Measurements from ENCODE around the gene CHMP6.

CHMP6 gene

DNA sequence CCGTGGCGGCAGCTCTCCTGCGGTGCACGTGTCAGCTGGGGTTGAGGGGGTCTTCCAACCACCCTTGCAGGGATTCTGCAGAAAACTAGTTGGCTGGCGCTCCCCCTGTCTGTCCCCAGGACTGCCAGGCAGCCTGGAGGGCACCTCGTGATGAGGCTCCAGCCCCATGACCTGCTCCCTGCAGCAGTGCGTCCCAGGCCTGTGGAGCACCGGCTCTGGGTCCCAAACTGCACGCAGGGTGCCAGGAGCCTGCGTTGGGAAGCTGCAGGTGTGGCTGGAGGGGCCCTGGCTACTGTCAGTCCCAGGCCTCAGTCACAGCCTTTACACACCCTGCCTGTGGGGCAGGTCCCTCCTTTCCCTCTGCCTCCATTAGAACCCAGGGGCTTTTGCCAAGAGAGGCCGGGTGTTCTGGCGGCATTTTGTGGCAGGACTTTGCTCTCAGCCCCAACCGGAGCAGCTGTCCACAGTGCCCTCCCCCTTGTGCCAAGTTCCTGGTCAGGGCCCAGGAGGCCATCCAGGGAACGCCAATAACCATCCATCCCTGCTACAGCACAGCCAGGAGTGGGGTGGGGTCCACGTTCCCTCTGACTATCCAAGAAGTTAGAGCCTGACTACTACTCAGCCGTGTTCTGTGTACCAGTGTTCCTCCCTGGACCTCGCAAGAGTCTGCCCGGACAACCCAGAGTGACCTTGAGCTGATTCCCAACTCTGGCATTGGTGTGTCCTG is 9.2 kb downstream of the CHMP6 start:
- no peak overlapping the region for H3K9ac ChIP-seq (ENCODE audit: low read length in 5 of 5)
- no peak overlapping the region for H3K27ac ChIP-seq (ENCODE audit: low read depth, low read length)

DNA sequence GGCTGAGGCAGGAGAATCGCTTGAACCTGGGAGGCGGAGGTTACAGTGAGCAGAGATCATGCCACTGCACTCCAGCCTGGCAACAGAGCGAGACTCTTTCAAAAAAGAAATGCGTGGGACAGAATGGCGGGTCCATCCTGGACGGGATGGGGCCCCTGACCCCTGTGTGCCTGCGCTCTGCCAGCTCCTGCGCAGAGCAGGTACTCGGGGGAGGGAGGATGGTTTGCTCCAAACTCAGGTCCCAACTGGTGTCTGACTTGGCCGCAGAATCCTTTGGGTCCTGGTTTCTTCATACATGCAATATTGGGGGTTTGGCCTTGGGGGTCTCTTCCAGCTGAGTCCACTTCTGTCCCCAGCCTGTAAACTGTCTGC is 10.4 kb downstream of the CHMP6 start:
- H3K27ac ChIP-seq (ENCODE audit: low read depth, low read length), result no peak overlapping the region
- no peaks in the 10 kb centered on the region for H3K9me3 ChIP-seq (ENCODE audit: control insufficient read depth in 5 of 5, low read length in 5 of 5)
- H3K4me1 ChIP-seq (ENCODE audit: control insufficient read depth in 5 of 5, insufficient read depth in 5 of 5, low read length in 5 of 5), result peaks cover 2 to 27% (median 17%) of the 10 kb centered on the region in 5 donors
- peaks cover 5 to 25% (median 9%) of the 10 kb centered on the region in 5 donors for H3K27me3 ChIP-seq (ENCODE audit: control insufficient read depth in 5 of 5, insufficient read depth in 4 of 5, low read length in 5 of 5)
- H3K36me3 ChIP-seq (ENCODE audit: control insufficient read depth in 5 of 5, insufficient read depth in 5 of 5, low read length in 5 of 5), result peaks cover 0 to 35% (median 33%) of the 10 kb centered on the region in 5 donors
- no peak overlapping the region for H3K4me3 ChIP-seq (ENCODE audit: low read depth in 1 of 5, low read length in 5 of 5)
- no peak overlapping the region for H3K9ac ChIP-seq (ENCODE audit: low read length in 5 of 5)

More for the DNA sequence above, 9.2 kb downstream of the CHMP6 start:
- Histone ChIP-seq H3K27me3 (ENCODE audit: control insufficient read depth in 5 of 5, insufficient read depth in 4 of 5, low read length in 5 of 5) (peaks cover 5 to 25% (median 9%) of the 10 kb centered on the region in 5 donors), H3K4me3 (ENCODE audit: low read depth in 1 of 5, low read length in 5 of 5) (no peak overlapping the region), H3K4me1 (ENCODE audit: control insufficient read depth in 5 of 5, insufficient read depth in 5 of 5, low read length in 5 of 5) (peaks cover 2 to 27% (median 17%) of the 10 kb centered on the region in 5 donors), H3K36me3 (ENCODE audit: control insufficient read depth in 5 of 5, insufficient read depth in 5 of 5, low read length in 5 of 5) (peaks cover 0 to 46% (median 44%) of the 10 kb centered on the region in 5 donors), H3K9me3 (ENCODE audit: control insufficient read depth in 5 of 5, low read length in 5 of 5) (no peaks in the 10 kb centered on the region)

DNA sequence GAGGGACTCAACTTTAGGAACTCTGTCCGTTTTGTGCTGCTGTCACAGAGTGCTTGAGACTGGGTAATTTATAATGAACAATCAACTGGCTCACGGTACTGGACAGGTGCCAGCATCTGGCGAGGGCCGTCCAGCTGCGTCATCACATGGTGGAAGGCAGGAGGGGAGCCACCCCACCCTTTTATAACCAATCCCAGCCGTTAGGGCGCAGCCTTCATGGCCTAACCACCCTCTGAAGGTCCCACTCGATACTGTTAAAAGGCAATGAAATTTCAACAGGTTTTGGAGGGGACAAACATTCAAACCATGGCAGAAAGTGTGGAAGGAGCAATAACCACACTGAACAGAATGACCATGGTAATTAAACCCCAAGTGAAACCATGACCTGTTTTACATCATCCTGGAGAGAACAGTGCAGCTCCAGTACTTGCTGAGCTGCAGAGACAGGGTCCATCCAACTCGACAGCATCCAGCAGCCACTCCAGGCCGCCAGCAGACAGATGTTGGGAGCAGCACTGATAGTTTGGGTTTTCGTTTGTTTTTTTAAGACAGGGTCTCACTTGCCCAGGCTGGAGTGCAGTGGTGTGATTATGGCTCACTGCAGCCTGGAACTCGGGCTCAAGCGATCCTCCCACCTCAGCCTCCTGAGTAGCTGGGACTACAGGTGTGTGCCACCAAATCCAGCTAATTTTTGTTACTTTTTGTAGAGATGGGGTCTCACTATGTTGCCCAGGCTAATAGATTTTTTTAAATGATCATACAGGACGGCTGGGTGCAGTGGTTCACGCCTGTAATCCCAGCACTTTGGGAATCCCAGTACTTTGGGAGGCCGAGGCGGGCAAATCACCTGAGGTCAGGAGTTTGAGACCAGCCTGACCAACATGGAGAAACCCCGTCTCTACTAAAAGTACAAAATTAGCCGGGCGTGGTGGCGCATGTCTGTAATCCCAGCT is 11.0 kb downstream of the CHMP6 start:
- Histone ChIP-seq H3K36me3 (ENCODE audit: control insufficient read depth in 5 of 5, insufficient read depth in 5 of 5, low read length in 5 of 5) (peaks cover 0 to 29% (median 26%) of the 10 kb centered on the region in 5 donors), H3K9ac (ENCODE audit: low read length in 5 of 5) (no peak overlapping the region), H3K27ac (ENCODE audit: low read depth, low read length) (no peak overlapping the region), H3K4me1 (ENCODE audit: control insufficient read depth in 5 of 5, insufficient read depth in 5 of 5, low read length in 5 of 5) (peaks cover 2 to 27% (median 17%) of the 10 kb centered on the region in 5 donors), H3K27me3 (ENCODE audit: control insufficient read depth in 5 of 5, insufficient read depth in 4 of 5, low read length in 5 of 5) (peaks cover 5 to 25% (median 9%) of the 10 kb centered on the region in 5 donors), H3K4me3 (ENCODE audit: low read depth in 1 of 5, low read length in 5 of 5) (no peak overlapping the region), H3K9me3 (ENCODE audit: control insufficient read depth in 5 of 5, low read length in 5 of 5) (no peaks in the 10 kb centered on the region)

DNA sequence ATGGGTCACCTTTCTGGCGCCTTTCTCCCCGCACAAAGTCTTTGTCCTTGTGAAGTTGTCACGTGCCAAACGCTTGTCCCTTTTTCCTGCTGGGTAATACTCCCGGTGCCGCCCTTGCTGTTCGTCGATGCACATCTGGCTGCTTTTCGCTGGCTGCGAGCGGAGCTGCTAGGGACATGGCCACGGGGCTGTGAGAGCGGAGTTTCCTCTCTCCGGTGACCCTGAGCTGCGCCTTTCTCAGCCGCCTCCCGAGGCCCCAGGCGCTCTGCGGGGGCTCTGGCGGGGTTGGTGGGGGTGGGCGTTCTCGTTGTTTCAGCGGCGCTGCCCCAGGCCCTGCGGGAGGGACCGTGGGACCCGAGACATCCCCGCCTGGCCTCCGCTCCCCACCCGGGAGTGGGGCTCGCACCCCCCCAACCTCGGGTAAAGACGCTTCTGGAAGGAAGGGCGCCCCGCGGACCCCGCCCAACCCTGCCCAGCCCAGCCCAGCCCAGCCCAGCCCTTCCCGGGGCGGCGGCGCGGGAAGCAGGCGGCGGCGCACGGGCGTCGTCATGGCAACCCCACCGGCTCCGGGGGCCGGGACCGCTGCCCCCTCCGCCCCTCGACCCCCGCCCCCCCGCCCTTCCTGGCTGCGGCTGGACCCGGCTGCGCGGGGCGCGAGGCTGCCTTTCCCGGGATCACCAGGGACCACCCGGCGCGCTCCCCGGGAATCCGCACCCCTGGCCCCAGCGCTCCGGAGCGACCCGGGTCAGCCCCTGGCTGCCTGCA is 12.3 kb downstream of the CHMP6 start:
- no peaks in the 10 kb centered on the region for H3K9me3 ChIP-seq (ENCODE audit: control insufficient read depth in 5 of 5, low read length in 5 of 5)
- H3K9ac ChIP-seq (ENCODE audit: low read length in 5 of 5), result no peak overlapping the region
- H3K4me1 ChIP-seq (ENCODE audit: control insufficient read depth in 5 of 5, insufficient read depth in 5 of 5, low read length in 5 of 5), result peaks cover 2 to 27% (median 17%) of the 10 kb centered on the region in 5 donors
- H3K36me3 ChIP-seq (ENCODE audit: control insufficient read depth in 5 of 5, insufficient read depth in 5 of 5, low read length in 5 of 5), result peaks cover 0 to 17% (median 14%) of the 10 kb centered on the region in 5 donors
- H3K4me3 ChIP-seq (ENCODE audit: low read depth in 1 of 5, low read length in 5 of 5), result no peak overlapping the region
- peaks cover 5 to 25% (median 9%) of the 10 kb centered on the region in 5 donors for H3K27me3 ChIP-seq (ENCODE audit: control insufficient read depth in 5 of 5, insufficient read depth in 4 of 5, low read length in 5 of 5)
- H3K27ac ChIP-seq (ENCODE audit: low read depth, low read length), result no peak overlapping the region

DNA sequence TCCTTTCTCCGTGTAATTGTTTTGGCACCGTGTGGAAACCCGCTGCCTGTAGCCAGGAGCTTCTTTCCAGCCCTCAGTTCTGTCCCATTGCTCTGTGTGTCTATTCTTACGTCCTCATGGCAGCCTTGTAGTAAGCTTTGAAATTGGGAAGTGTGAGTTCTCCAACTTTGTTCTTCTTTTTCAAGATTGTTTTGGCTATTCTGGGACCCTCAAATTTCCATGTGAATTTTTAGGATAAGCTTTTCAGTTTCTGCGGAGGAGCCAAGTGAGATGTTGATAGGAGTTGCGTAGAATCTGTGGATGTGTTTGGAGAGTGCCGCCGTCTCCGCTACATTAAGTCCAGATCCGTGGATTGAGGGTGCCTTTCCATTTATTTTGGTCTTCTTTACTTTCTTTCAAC is 15.2 kb downstream of the CHMP6 start:
- Histone ChIP-seq H3K9ac (ENCODE audit: low read length in 5 of 5) (no peak overlapping the region), H3K27me3 (ENCODE audit: control insufficient read depth in 5 of 5, insufficient read depth in 4 of 5, low read length in 5 of 5) (peaks cover 5 to 20% (median 9%) of the 10 kb centered on the region in 5 donors), H3K9me3 (ENCODE audit: control insufficient read depth in 5 of 5, low read length in 5 of 5) (peaks cover 0 to 9% (median 4%) of the 10 kb centered on the region in 5 donors)

DNA sequence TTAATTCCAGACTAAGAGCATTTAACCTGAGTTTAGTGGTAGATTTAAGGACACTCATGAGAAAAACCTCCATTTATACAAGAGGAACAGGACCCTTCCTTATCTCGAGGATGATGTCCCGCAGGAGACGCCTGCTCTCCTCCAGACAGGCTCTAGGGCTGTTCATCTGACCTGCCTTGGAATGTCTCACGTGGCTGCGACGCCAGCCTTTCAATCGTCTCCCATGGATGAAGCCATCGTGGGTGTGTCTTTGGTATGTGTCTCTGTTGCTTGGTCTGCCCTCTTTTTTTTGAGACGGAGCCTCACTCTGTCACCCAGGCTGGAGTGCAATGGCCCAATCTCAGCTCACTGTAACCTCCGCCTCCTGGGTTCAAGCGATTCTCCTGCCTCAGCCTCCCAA is 16.5 kb downstream of the CHMP6 start:
- peaks cover 5 to 17% (median 9%) of the 10 kb centered on the region in 5 donors for H3K27me3 ChIP-seq (ENCODE audit: control insufficient read depth in 5 of 5, insufficient read depth in 4 of 5, low read length in 5 of 5)
- peaks cover 0 to 9% (median 4%) of the 10 kb centered on the region in 5 donors for H3K4me1 ChIP-seq (ENCODE audit: control insufficient read depth in 5 of 5, insufficient read depth in 5 of 5, low read length in 5 of 5)
- peaks cover 0 to 9% (median 4%) of the 10 kb centered on the region in 5 donors for H3K9me3 ChIP-seq (ENCODE audit: control insufficient read depth in 5 of 5, low read length in 5 of 5)
- no peak overlapping the region for H3K9ac ChIP-seq (ENCODE audit: low read length in 5 of 5)
- no peak overlapping the region for H3K27ac ChIP-seq (ENCODE audit: low read depth, low read length)
- H3K4me3 ChIP-seq (ENCODE audit: low read depth in 1 of 5, low read length in 5 of 5), result no peak overlapping the region
- H3K36me3 ChIP-seq (ENCODE audit: control insufficient read depth in 5 of 5, insufficient read depth in 5 of 5, low read length in 5 of 5), result no peaks in the 10 kb centered on the region

More for the DNA sequence above, 15.2 kb downstream of the CHMP6 start:
- Histone ChIP-seq H3K4me1 (ENCODE audit: control insufficient read depth in 5 of 5, insufficient read depth in 5 of 5, low read length in 5 of 5) (peaks cover 2 to 17% (median 11%) of the 10 kb centered on the region in 5 donors), H3K27ac (ENCODE audit: low read depth, low read length) (no peak overlapping the region), H3K4me3 (ENCODE audit: low read depth in 1 of 5, low read length in 5 of 5) (no peak overlapping the region), H3K36me3 (ENCODE audit: control insufficient read depth in 5 of 5, insufficient read depth in 5 of 5, low read length in 5 of 5) (no peaks in the 10 kb centered on the region)

DNA sequence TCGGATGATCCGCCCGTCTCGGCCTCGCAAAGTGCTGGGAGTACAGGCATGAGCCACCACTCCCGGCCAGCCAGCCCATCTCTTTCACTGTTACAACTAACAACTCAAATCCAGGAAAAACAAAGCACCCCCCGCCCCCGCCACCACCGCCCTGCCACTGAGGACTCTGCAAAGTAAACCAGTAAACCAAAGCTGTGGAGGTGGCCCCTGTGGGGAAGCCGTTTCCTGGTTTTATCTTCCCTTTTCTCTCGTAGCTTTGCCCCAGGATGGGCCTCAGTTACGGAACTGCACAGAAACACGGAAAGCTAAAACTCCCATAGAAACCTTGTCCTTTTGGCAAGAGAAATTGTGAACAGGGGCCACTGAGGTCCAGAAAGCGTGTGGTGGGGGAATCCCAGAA is 17.5 kb downstream of the CHMP6 start:
- Histone ChIP-seq H3K27ac (ENCODE audit: low read depth, low read length) (no peak overlapping the region), H3K9me3 (ENCODE audit: control insufficient read depth in 5 of 5, low read length in 5 of 5) (peaks cover 0 to 9% (median 4%) of the 10 kb centered on the region in 5 donors), H3K4me3 (ENCODE audit: low read depth in 1 of 5, low read length in 5 of 5) (no peak overlapping the region), H3K36me3 (ENCODE audit: control insufficient read depth in 5 of 5, insufficient read depth in 5 of 5, low read length in 5 of 5) (no peaks in the 10 kb centered on the region), H3K9ac (ENCODE audit: low read length in 5 of 5) (peak overlapping the region in 1 of 5 donors; percentile 39), H3K4me1 (ENCODE audit: control insufficient read depth in 5 of 5, insufficient read depth in 5 of 5, low read length in 5 of 5) (peaks cover 0 to 5% (median 4%) of the 10 kb centered on the region in 5 donors), H3K27me3 (ENCODE audit: control insufficient read depth in 5 of 5, insufficient read depth in 4 of 5, low read length in 5 of 5) (peaks cover 5 to 13% (median 6%) of the 10 kb centered on the region in 5 donors)

DNA sequence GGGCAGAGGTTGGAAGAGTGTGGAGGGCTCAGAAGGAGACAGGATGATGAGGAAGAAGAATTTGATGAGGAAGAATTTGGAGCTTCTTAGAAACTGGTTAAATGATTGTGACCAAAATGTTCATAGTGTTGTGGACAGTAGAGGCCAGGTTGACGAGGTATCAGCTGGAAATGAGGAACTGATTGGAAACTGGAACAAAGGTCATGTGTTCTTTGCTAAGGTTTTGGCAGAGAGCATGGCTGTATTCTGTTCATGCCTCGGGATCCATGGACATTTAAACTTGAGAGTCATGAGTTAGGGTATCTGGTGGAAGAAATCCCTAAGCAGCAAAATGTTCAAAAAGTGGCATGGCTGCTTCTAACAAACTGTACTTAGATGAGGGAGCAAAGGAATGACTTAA is 19.3 kb downstream of the CHMP6 start:
- peaks cover 0 to 9% (median 4%) of the 10 kb centered on the region in 5 donors for H3K9me3 ChIP-seq (ENCODE audit: control insufficient read depth in 5 of 5, low read length in 5 of 5)
- no peaks in the 10 kb centered on the region for H3K4me1 ChIP-seq (ENCODE audit: control insufficient read depth in 5 of 5, insufficient read depth in 5 of 5, low read length in 5 of 5)
- H3K27me3 ChIP-seq (ENCODE audit: control insufficient read depth in 5 of 5, insufficient read depth in 4 of 5, low read length in 5 of 5), result peaks cover 0 to 4% (median 0%) of the 10 kb centered on the region in 5 donors
- no peak overlapping the region for H3K4me3 ChIP-seq (ENCODE audit: low read depth in 1 of 5, low read length in 5 of 5)
- H3K9ac ChIP-seq (ENCODE audit: low read length in 5 of 5), result no peak overlapping the region
- no peak overlapping the region for H3K27ac ChIP-seq (ENCODE audit: low read depth, low read length)
- no peaks in the 10 kb centered on the region for H3K36me3 ChIP-seq (ENCODE audit: control insufficient read depth in 5 of 5, insufficient read depth in 5 of 5, low read length in 5 of 5)

DNA sequence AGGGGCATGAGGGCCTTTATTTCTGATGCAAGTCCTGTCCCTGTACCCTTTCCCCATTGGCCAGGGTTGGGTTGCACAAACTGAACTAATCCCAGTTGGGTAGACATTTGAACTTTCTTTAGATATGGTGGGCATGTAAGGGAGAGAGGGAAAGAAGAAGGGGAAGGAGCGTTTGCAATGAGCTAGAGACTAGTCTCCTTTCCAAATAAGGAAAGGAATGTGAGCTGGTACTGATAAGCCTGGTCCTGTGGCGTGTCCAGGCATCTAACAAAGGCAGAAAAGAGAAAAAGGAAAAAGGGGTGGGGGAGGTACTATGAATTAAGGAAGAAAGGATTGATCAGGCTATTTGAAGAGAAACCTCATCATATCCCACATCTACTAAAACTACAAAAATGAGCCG is 20.3 kb downstream of the CHMP6 start:
- H3K4me1 ChIP-seq (ENCODE audit: control insufficient read depth in 5 of 5, insufficient read depth in 5 of 5, low read length in 5 of 5), result no peaks in the 10 kb centered on the region
- H3K27me3 ChIP-seq (ENCODE audit: control insufficient read depth in 5 of 5, insufficient read depth in 4 of 5, low read length in 5 of 5), result peaks cover 0 to 2% (median 0%) of the 10 kb centered on the region in 5 donors
- H3K9ac ChIP-seq (ENCODE audit: low read length in 5 of 5), result no peak overlapping the region
- H3K4me3 ChIP-seq (ENCODE audit: low read depth in 1 of 5, low read length in 5 of 5), result no peak overlapping the region
- peaks cover 0 to 11% (median 4%) of the 10 kb centered on the region in 5 donors for H3K9me3 ChIP-seq (ENCODE audit: control insufficient read depth in 5 of 5, low read length in 5 of 5)
- H3K36me3 ChIP-seq (ENCODE audit: control insufficient read depth in 5 of 5, insufficient read depth in 5 of 5, low read length in 5 of 5), result no peaks in the 10 kb centered on the region
- H3K27ac ChIP-seq (ENCODE audit: low read depth, low read length), result no peak overlapping the region
